Measurements from ENCODE around the gene PRM1.

Gene PRM1

DNA sequence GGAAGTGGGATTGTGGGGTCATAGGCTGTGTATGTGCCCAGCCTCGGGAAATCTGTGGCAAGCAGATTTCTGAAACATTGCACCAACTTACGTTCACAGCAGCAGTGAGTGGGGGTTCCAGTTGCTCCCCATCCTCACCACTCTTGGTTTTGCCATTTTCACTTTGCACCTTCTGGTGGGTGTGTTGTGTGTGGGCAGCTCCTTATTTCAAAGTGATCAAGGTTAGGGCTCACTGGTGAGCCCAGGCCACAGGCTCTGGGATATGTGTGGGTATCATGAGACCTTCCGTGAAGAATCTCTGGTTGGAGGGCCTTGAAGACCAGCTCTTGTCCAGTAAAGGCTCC, 29.5 kb upstream of the PRM1 start:
- Histone ChIP-seq H3K27me3 (ENCODE audit: insufficient read depth, low read length, poor library complexity) (no peaks in the 10 kb centered on the region), H3K4me3 (ENCODE audit: low read depth in 1 of 2, low read length in 2 of 2) (no peak overlapping the region), H3K36me3 (ENCODE audit: insufficient read depth, low read length) (no peaks in the 10 kb centered on the region), H3K4me1 (ENCODE audit: insufficient read depth, low read length) (peaks cover 46% of the 10 kb centered on the region), H3K79me2 (ENCODE audit: insufficient read depth, low read length) (no peaks in the 10 kb centered on the region), H3K9me3 (ENCODE audit: insufficient read depth, low read length, severe bottlenecking) (no peaks in the 10 kb centered on the region), H3K4me2 (ENCODE audit: insufficient read depth, low read length) (no peak overlapping the region), H3K27ac (ENCODE audit: low read length) (peak overlapping the region; percentile 44; the same call in 1 of the 2 replicates), H4K20me1 (ENCODE audit: insufficient read depth, low read length) (no peaks in the 10 kb centered on the region), H3K9ac (ENCODE audit: low read depth, low read length) (no peak overlapping the region), H2AFZ (ENCODE audit: low read depth, low read length) (no peak overlapping the region)
- ATAC-seq (ENCODE audit: insufficient read depth, low read depth) (no peak), DNase-seq (no peak)
- TF ChIP-seq, protein P1, sequence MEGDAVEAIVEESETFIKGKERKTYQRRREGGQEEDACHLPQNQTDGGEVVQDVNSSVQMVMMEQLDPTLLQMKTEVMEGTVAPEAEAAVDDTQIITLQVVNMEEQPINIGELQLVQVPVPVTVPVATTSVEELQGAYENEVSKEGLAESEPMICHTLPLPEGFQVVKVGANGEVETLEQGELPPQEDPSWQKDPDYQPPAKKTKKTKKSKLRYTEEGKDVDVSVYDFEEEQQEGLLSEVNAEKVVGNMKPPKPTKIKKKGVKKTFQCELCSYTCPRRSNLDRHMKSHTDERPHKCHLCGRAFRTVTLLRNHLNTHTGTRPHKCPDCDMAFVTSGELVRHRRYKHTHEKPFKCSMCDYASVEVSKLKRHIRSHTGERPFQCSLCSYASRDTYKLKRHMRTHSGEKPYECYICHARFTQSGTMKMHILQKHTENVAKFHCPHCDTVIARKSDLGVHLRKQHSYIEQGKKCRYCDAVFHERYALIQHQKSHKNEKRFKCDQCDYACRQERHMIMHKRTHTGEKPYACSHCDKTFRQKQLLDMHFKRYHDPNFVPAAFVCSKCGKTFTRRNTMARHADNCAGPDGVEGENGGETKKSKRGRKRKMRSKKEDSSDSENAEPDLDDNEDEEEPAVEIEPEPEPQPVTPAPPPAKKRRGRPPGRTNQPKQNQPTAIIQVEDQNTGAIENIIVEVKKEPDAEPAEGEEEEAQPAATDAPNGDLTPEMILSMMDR (IDR thresholded peaks at IDR 0.05; ENCODE audit: borderline replicate concordance, extremely low read depth, low read length, poor library complexity, severe bottlenecking) = no peak
- TF ChIP-seq EZH2 (IDR thresholded peaks at IDR 0.05; ENCODE audit: borderline replicate concordance, low read depth, low read length, severe bottlenecking) = no peak

DNA sequence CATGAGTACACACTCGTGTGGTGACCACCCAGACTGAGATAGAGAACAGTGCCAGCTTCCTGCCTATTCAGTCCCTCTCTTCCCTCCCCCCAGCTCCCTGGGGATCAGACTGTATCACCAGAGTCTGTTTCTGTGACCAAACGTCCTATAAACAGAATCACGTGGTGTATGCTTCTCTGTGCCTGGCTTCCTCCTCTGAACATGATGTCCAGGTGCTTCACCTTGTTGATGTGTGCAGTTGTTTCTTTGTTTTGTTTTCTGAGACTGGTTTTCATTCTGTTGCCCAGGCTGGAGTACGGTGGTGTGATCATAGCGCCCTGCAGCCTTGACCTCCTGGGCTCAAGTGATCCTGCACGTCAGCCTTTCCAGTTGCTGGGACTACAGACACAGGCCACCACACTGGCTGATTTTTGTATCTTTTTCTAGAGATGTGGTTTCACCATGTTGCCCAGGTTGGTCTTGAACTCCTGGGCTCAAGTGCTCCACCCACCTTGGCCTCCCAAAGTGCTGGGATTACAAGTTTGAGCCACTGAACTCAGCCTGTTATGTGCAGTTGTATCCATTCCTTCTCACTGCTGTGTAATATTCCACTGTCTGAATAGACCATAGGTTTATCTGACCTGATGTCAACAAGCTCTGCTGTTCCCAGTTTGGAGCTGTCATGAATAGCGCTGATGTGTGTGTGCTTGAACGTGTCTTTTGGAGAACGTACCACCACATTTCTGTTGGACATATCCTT, 28.9 kb upstream of the PRM1 start:
- Histone ChIP-seq H3K4me3 (ENCODE audit: low read depth in 1 of 2, low read length in 2 of 2) (no peak overlapping the region), H3K4me2 (ENCODE audit: insufficient read depth, low read length) (no peak overlapping the region), H3K27ac (ENCODE audit: low read length) (peak overlapping the region; percentile 44), H3K27me3 (ENCODE audit: insufficient read depth, low read length, poor library complexity) (no peaks in the 10 kb centered on the region), H4K20me1 (ENCODE audit: insufficient read depth, low read length) (no peaks in the 10 kb centered on the region), H3K36me3 (ENCODE audit: insufficient read depth, low read length) (no peaks in the 10 kb centered on the region), H3K9ac (ENCODE audit: low read depth, low read length) (no peak overlapping the region), H2AFZ (ENCODE audit: low read depth, low read length) (no peak overlapping the region), H3K79me2 (ENCODE audit: insufficient read depth, low read length) (no peaks in the 10 kb centered on the region), H3K4me1 (ENCODE audit: insufficient read depth, low read length) (peaks cover 46% of the 10 kb centered on the region), H3K9me3 (ENCODE audit: insufficient read depth, low read length, severe bottlenecking) (no peaks in the 10 kb centered on the region)
- TF ChIP-seq EZH2 (IDR thresholded peaks at IDR 0.05; ENCODE audit: borderline replicate concordance, low read depth, low read length, severe bottlenecking) = no peak
- TF ChIP-seq, protein P1 (IDR thresholded peaks at IDR 0.05; ENCODE audit: borderline replicate concordance, extremely low read depth, low read length, poor library complexity, severe bottlenecking) = no peak
- DNase-seq (peak; percentile 29), ATAC-seq (ENCODE audit: insufficient read depth, low read depth) (no peak)

GRCh38 chr16:11308493-11309283, 27.6 kb upstream of the PRM1 start:
- peak; percentile 67 for ATAC-seq (ENCODE audit: insufficient read depth, low read depth)
- no peak overlapping the region for H2AFZ ChIP-seq (ENCODE audit: low read depth, low read length)
- TF ChIP-seq EZH2 (IDR thresholded peaks at IDR 0.05; ENCODE audit: borderline replicate concordance, low read depth, low read length, severe bottlenecking) = no peak
- TF ChIP-seq, protein P1 (IDR thresholded peaks at IDR 0.05; ENCODE audit: borderline replicate concordance, extremely low read depth, low read length, poor library complexity, severe bottlenecking) = no peak
- DNase-seq = peak; percentile 71
- no peaks in the 10 kb centered on the region for H3K36me3 ChIP-seq (ENCODE audit: insufficient read depth, low read length)
- no peak overlapping the region for H3K9ac ChIP-seq (ENCODE audit: low read depth, low read length)
- H3K4me2 ChIP-seq (ENCODE audit: insufficient read depth, low read length) = no peak overlapping the region
- no peaks in the 10 kb centered on the region for H4K20me1 ChIP-seq (ENCODE audit: insufficient read depth, low read length)
- no peaks in the 10 kb centered on the region for H3K9me3 ChIP-seq (ENCODE audit: insufficient read depth, low read length, severe bottlenecking)
- H3K27me3 ChIP-seq (ENCODE audit: insufficient read depth, low read length, poor library complexity) = no peaks in the 10 kb centered on the region
- H3K79me2 ChIP-seq (ENCODE audit: insufficient read depth, low read length) = no peaks in the 10 kb centered on the region
- peaks cover 48% of the 10 kb centered on the region for H3K4me1 ChIP-seq (ENCODE audit: insufficient read depth, low read length)
- H3K27ac ChIP-seq (ENCODE audit: low read length) = peak overlapping the region; percentile 61
- H3K4me3 ChIP-seq (ENCODE audit: low read depth in 1 of 2, low read length in 2 of 2) = no peak overlapping the region
